Measurements from ENCODE around the gene BTG1. TPM values are rescaled to one million over a fixed set of nuclear protein-coding genes. Genes with fewer than 3 reads are reported as not detected.
"Not testable (repeated sequence)": the region's sequence is repeated elsewhere in the genome, so short reads cannot be mapped to it uniquely, and the experiment has no call there.

BTG1 gene
- total RNA-seq, 1 experiment from 2014 or later, result 23.1 TPM

DNA sequence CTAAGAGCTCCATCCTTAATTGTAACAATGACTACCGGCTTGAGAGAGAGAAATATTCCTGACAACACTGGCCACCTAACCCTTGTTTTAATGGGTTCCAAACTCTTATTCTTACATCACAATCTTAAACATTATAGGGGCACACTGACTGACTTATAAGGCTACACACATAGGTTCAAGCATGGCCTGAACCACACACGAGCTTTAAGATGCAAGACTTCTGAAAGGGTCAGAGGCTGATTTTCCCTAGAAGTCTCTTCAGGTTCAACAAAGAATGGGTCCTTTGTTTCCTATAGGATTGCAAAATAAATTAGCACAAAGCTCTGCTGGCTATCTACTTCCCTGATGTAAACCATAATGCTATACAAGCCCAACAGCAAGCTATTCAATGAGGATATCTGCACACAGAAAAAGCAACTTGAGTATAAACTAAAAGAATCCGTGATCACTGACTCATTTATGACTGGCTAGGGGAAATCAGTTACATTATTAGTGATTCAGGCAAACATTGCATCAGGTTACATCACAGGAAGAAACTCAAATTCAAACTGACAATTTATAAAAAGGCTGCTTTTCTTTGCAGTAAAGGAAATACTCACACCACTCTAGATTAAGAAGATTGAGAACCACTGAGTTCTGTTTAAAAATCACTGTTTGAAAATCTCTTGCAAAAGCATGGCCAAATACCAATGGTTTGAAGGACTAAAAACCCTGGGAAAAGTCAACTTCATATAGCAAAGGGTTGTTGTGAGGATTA, 8.5 kb downstream of the BTG1 start:
- Mint-ChIP-seq H3K4me1 (ENCODE audit: low read depth, unreplicated experiment) (peaks cover 23% of the 10 kb centered on the region), H3K4me3 (ENCODE audit: unreplicated experiment) (no peak overlapping the region), H3K9me3 (ENCODE audit: unreplicated experiment) (no peaks in the 10 kb centered on the region), H3K27me3 (ENCODE audit: insufficient read depth, unreplicated experiment) (no peaks in the 10 kb centered on the region), H3K27ac (ENCODE audit: unreplicated experiment) (peak overlapping the region; percentile 50), H3K36me3 (ENCODE audit: insufficient read depth, unreplicated experiment) (peaks cover 5% of the 10 kb centered on the region)
- intact Hi-C loops (cut with micrococcal nuclease; ENCODE audit: unreplicated experiment), result no loop called here
- ChIA-PET POLR2A (interaction anchor here (1.8 kb wide), 1 partner anchor 8 kb away, joined by 34 read pairs; the partner anchor contains the start of gene BTG1), CTCF (interaction anchor here (0.7 to 1.2 kb wide), 2 partner anchors 8 to 1243 kb away, joined by 3 to 4 read pairs; partner anchors contain the start of gene BTG1)
- no TSS peak for BruUV-seq (replicated peaks)
- H3K27me3 ChIP-seq (replicated peaks; ENCODE audit: control insufficient read depth, insufficient read depth, low read length), result no peaks in the 10 kb centered on the region
- no peaks in the 10 kb centered on the region for H3K9me3 ChIP-seq
- peaks cover 29% of the 10 kb centered on the region for H3K4me1 ChIP-seq
- H3K4me3 ChIP-seq (ENCODE audit: low read depth, low read length), result no peak overlapping the region
- TF ChIP-seq, protein P1, sequence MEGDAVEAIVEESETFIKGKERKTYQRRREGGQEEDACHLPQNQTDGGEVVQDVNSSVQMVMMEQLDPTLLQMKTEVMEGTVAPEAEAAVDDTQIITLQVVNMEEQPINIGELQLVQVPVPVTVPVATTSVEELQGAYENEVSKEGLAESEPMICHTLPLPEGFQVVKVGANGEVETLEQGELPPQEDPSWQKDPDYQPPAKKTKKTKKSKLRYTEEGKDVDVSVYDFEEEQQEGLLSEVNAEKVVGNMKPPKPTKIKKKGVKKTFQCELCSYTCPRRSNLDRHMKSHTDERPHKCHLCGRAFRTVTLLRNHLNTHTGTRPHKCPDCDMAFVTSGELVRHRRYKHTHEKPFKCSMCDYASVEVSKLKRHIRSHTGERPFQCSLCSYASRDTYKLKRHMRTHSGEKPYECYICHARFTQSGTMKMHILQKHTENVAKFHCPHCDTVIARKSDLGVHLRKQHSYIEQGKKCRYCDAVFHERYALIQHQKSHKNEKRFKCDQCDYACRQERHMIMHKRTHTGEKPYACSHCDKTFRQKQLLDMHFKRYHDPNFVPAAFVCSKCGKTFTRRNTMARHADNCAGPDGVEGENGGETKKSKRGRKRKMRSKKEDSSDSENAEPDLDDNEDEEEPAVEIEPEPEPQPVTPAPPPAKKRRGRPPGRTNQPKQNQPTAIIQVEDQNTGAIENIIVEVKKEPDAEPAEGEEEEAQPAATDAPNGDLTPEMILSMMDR (IDR thresholded peaks at IDR 0.05; ENCODE audit: insufficient read depth in 1 of 2, low read depth in 1 of 2, low read length in 1 of 2, severe bottlenecking in 1 of 2, unreplicated experiment in 1 of 2), result no peak
- no peaks in the 10 kb centered on the region for H3K36me3 ChIP-seq (ENCODE audit: control insufficient read depth, insufficient read depth, low read length)
- no peak for DNase-seq

- CTCF ChIA-PET, result interaction anchor here (1.2 kb wide), 1 partner anchor 9 kb away, joined by 4 read pairs; the partner anchor contains the start of gene BTG1
- no peak overlapping the region for H3K27ac Mint-ChIP-seq (ENCODE audit: unreplicated experiment)
- POLR2A ChIA-PET, result interaction anchor here (1.8 kb wide), 1 partner anchor 9 kb away, joined by 34 read pairs; the partner anchor contains the start of gene BTG1
- Histone ChIP-seq H3K4me3 (ENCODE audit: low read depth, low read length) (no peak overlapping the region), H3K4me1 (peaks cover 33% of the 10 kb centered on the region), H3K27me3 (replicated peaks; ENCODE audit: control insufficient read depth, insufficient read depth, low read length) (no peaks in the 10 kb centered on the region), H3K36me3 (ENCODE audit: control insufficient read depth, insufficient read depth, low read length) (no peaks in the 10 kb centered on the region), H3K9me3 (no peaks in the 10 kb centered on the region)
- peaks cover 23% of the 10 kb centered on the region for H3K4me1 Mint-ChIP-seq (ENCODE audit: low read depth, unreplicated experiment)
- H3K9me3 Mint-ChIP-seq (ENCODE audit: unreplicated experiment), result no peaks in the 10 kb centered on the region
- peaks cover 5% of the 10 kb centered on the region for H3K36me3 Mint-ChIP-seq (ENCODE audit: insufficient read depth, unreplicated experiment)
- no peaks in the 10 kb centered on the region for H3K27me3 Mint-ChIP-seq (ENCODE audit: insufficient read depth, unreplicated experiment)
- TF ChIP-seq, protein P1 (IDR thresholded peaks at IDR 0.05; ENCODE audit: insufficient read depth in 1 of 2, low read depth in 1 of 2, low read length in 1 of 2, severe bottlenecking in 1 of 2, unreplicated experiment in 1 of 2), result no peak
- no peak for DNase-seq
- no peak overlapping the region for H3K4me3 Mint-ChIP-seq (ENCODE audit: unreplicated experiment)
- no TSS peak for BruUV-seq (replicated peaks)
- intact Hi-C loops (cut with micrococcal nuclease; ENCODE audit: unreplicated experiment), result no loop called here
Observed at GRCh38 chr12:92136026-92136730, 9.5 kb downstream of the BTG1 start.

GRCh38 chr12:92135541-92135940, 10.1 kb downstream of the BTG1 start:
- H3K27ac Mint-ChIP-seq (ENCODE audit: unreplicated experiment); H3K4me3 ChIP-seq (ENCODE audit: low read depth, low read length); CTCF ChIA-PET; H3K27me3 ChIP-seq (replicated peaks; ENCODE audit: control insufficient read depth, insufficient read depth, low read length); DNase-seq; H3K36me3 Mint-ChIP-seq (ENCODE audit: insufficient read depth, unreplicated experiment); intact Hi-C loops (cut with micrococcal nuclease; ENCODE audit: unreplicated experiment); BruUV-seq (replicated peaks); POLR2A ChIA-PET; H3K9me3 Mint-ChIP-seq (ENCODE audit: unreplicated experiment); H3K9me3 ChIP-seq; H3K27me3 Mint-ChIP-seq (ENCODE audit: insufficient read depth, unreplicated experiment); H3K4me3 Mint-ChIP-seq (ENCODE audit: unreplicated experiment); H3K36me3 ChIP-seq (ENCODE audit: control insufficient read depth, insufficient read depth, low read length): not testable (repeated sequence)
- H3K4me1 Mint-ChIP-seq (ENCODE audit: low read depth, unreplicated experiment), result peaks cover 23% of the 10 kb centered on the region
- peaks cover 28% of the 10 kb centered on the region for H3K4me1 ChIP-seq

Measured in Caco-2 (cell line).